Liver (tissue), 9 donors: ENCODE data around the gene SPTLC3. TPM values are rescaled to one million over a fixed set of nuclear protein-coding genes. Genes with fewer than 3 reads are reported as not detected.

Experiments
- DNase-seq: peaks from one replicate; pipeline ENCODE4 v3.0.0-alpha.2; 2017; ENCODE audit warnings: low spot score
- H3K27ac ChIP-seq, 2 donors: one replicate each; pipeline ENCODE4 v1.7.0; 2013; ENCODE audit warnings: inconsistent platforms in 2 of 2, low read length in 2 of 2, control low read depth in 1 of 2, low read depth in 1 of 2, mild to moderate bottlenecking in 1 of 2
- H3K27me3 ChIP-seq, 4 donors: one replicate each; pipeline versions ENCODE4 v1.6.1 to v1.7.0; 2013; ENCODE audit warnings: low read length in 3 of 4, inconsistent platforms in 1 of 4, mild to moderate bottlenecking in 1 of 4, moderate library complexity in 1 of 4; ENCODE audit not compliant: control insufficient read depth in 4 of 4, insufficient read depth in 4 of 4
- H3K36me3 ChIP-seq, 4 donors: one replicate each; pipeline versions ENCODE4 v1.6.1 to v1.7.0; 2013; ENCODE audit warnings: low read length in 3 of 4, mild to moderate bottlenecking in 3 of 4, low read depth in 1 of 4, moderate library complexity in 1 of 4; ENCODE audit not compliant: control insufficient read depth in 4 of 4, insufficient read depth in 3 of 4
- H3K4me1 ChIP-seq, 4 donors: one replicate each; pipeline versions ENCODE4 v1.6.1 to v1.7.0; 2013; ENCODE audit warnings: low read length in 3 of 4, mild to moderate bottlenecking in 3 of 4, moderate library complexity in 1 of 4; ENCODE audit not compliant: control insufficient read depth in 4 of 4, insufficient read depth in 4 of 4
- H3K4me3 ChIP-seq, 3 donors: one replicate each; pipeline versions ENCODE4 v1.6.1 to v1.7.0; 2013; ENCODE audit warnings: low read length in 3 of 3, control low read depth in 1 of 3, low read depth in 1 of 3, mild to moderate bottlenecking in 1 of 3
- H3K9ac ChIP-seq, 2 donors: one replicate each; pipeline ENCODE4 v1.7.0; 2013; ENCODE audit warnings: low read length in 2 of 2, mild to moderate bottlenecking in 2 of 2, moderate library complexity in 2 of 2, control low read depth in 1 of 2, low read depth in 1 of 2
- H3K9me3 ChIP-seq, 4 donors: one replicate each; pipeline versions ENCODE4 v1.6.1 to v1.7.0; 2013; ENCODE audit warnings: low read length in 3 of 4; ENCODE audit not compliant: control insufficient read depth in 4 of 4
- ATF3 ChIP-seq: IDR thresholded peaks from 2 replicates; pipeline ENCODE4 v1.6.1; 2016; ENCODE audit warnings: antibody characterized with exemption
- CTCF ChIP-seq: fragments of 150-350 bp; IDR thresholded peaks from 2 replicates; pipeline ENCODE4 v1.5.1; 2017; ENCODE audit warnings: improper control_type of control experiment, low read depth, low read length; ENCODE audit not compliant: missing input control
- EGR1 ChIP-seq, 2 donors: IDR thresholded peaks; 2 replicates each; pipeline ENCODE4 v1.6.1; 2016 to 2018; ENCODE audit warnings: antibody characterized with exemption in 2 of 2, low read depth in 2 of 2
- FOXA1 ChIP-seq: IDR thresholded peaks from 2 replicates; pipeline ENCODE4 v1.6.1; 2016; ENCODE audit warnings: antibody characterized with exemption
- FOXA2 ChIP-seq: IDR thresholded peaks from 2 replicates; pipeline ENCODE4 v1.6.1; 2016; ENCODE audit warnings: antibody characterized with exemption
- HNF4A ChIP-seq, 2 donors: conservative IDR thresholded peaks; 2 replicates each; pipeline ENCODE4 v1.6.1; 2016; ENCODE audit warnings: antibody characterized with exemption in 2 of 2, mild to moderate bottlenecking in 2 of 2
- HNF4G ChIP-seq: IDR thresholded peaks from 2 replicates; pipeline ENCODE4 v1.6.1; 2016; ENCODE audit warnings: antibody characterized with exemption
- JUND ChIP-seq, 2 donors: IDR thresholded peaks; 2 replicates each; pipeline ENCODE4 v1.6.1; 2016; ENCODE audit warnings: antibody characterized with exemption in 2 of 2
- MAX ChIP-seq: IDR thresholded peaks from 2 replicates; pipeline ENCODE4 v1.6.1; 2016; ENCODE audit warnings: antibody characterized with exemption
- NR2F2 ChIP-seq: IDR thresholded peaks from 2 replicates; pipeline ENCODE4 v1.6.1; 2016; ENCODE audit warnings: antibody characterized with exemption
- RAD21 ChIP-seq, 2 donors: IDR thresholded peaks; 2 replicates each; pipeline ENCODE4 v1.6.1; 2016; ENCODE audit warnings: antibody characterized with exemption in 2 of 2, mild to moderate bottlenecking in 2 of 2
- RXRA ChIP-seq, 2 donors: IDR thresholded peaks; 2 replicates each; pipeline ENCODE4 v1.6.1; 2017 to 2018; ENCODE audit warnings: antibody characterized with exemption in 2 of 2, mild to moderate bottlenecking in 1 of 2
- SP1 ChIP-seq: IDR thresholded peaks from 2 replicates; pipeline ENCODE4 v1.6.1; 2018; ENCODE audit warnings: antibody characterized with exemption, mild to moderate bottlenecking
- TAF1 ChIP-seq: conservative IDR thresholded peaks from 2 replicates; pipeline ENCODE4 v1.6.1; 2016; ENCODE audit warnings: antibody characterized with exemption, mild to moderate bottlenecking
- YY1 ChIP-seq: IDR thresholded peaks from 2 replicates; pipeline ENCODE4 v1.6.1; 2016; ENCODE audit warnings: antibody characterized with exemption, mild to moderate bottlenecking
- ZBTB33 ChIP-seq: IDR thresholded peaks from 2 replicates; pipeline ENCODE4 v1.6.1; 2016; ENCODE audit warnings: antibody characterized with exemption
- WGBS: extraction: QIAGEN DNeasy Blood & Tissue Kit; methylation state at CpG from one replicate; pipeline ENCODE4 v1.1.7; 2013; 5-methylcytosine and 5-hydroxymethylcytosine counted together
- polyA plus RNA-seq, 2 donors: library from polyadenylated mRNA; stranded (reverse) in 1 of 2; unstranded in 1 of 2; fragments of 200-250 nt in 1 of 2; fragments of >200 nt in 1 of 2; fragmentation: Nextera tagmentation in 1 of 2; extraction: Ambion mirVana in 1 of 2; gene quantifications; one replicate each; pipeline versions ENCODE4 v1.2.1 to v1.2.3, GENCODE V29; 2013 to 2015
- total RNA-seq, 2 donors: library from RNA; depleted of rRNA; stranded (reverse); fragments of >200 nt; gene quantifications; one replicate each; pipeline ENCODE4 v1.2.3, GENCODE V29; 2014
- donor health status: healthy.
- donor health status: healthy.
- donor health status: healthy.
- donor health status: healthy.
- donor health status: healthy.

Gene SPTLC3
- total and polyA plus RNA-seq, 4 donors: 4.2 to 40.9 (median 20.4) TPM

- no peak for DNase-seq
- H3K9ac ChIP-seq: no peak overlapping the region
- TF ChIP-seq RXRA (IDR thresholded peaks at IDR 0.05): no peak
- H3K27me3 ChIP-seq: no peaks in the 10 kb centered on the region
- H3K9me3 ChIP-seq: no peaks in the 10 kb centered on the region
- H3K4me1 ChIP-seq: no peaks in the 10 kb centered on the region
- H3K36me3 ChIP-seq: peaks cover 0 to 30% (median 15%) of the 10 kb centered on the region in 4 donors
- no peak overlapping the region for H3K27ac ChIP-seq
- WGBS: 72% methylated on average over 4 of the region's 4 CpGs
- no peak overlapping the region for H3K4me3 ChIP-seq
Observed at GRCh38 chr20:13165203-13165602, 156.4 kb downstream of the SPTLC3 start.

- 83% methylated on average over 5 of the region's 5 CpGs for WGBS
- H3K4me3 ChIP-seq: no peak overlapping the region
Observed at GRCh38 chr20:13166011-13166410, 157.2 kb downstream of the SPTLC3 start.

More at GRCh38 chr20:13166011-13166410, 157.2 kb downstream of the SPTLC3 start:
- H3K27me3 ChIP-seq: no peaks in the 10 kb centered on the region
- H3K9me3 ChIP-seq: no peaks in the 10 kb centered on the region
- DNase-seq: no peak
- peaks cover 1 to 25% (median 10%) of the 10 kb centered on the region in 4 donors for H3K36me3 ChIP-seq
- no peak overlapping the region for H3K9ac ChIP-seq
- H3K4me1 ChIP-seq: no peaks in the 10 kb centered on the region
- no peak for TF ChIP-seq ATF3
- TF ChIP-seq ZBTB33: no peak
- TF ChIP-seq CTCF: no peak
- no peak for TF ChIP-seq FOXA2
- TF ChIP-seq EGR1 (IDR thresholded peaks at IDR 0.05; ENCODE audit: low read depth in 2 of 2): no peak
- no peak for TF ChIP-seq NR2F2
- TF ChIP-seq HNF4G: no peak
- TF ChIP-seq RAD21 (IDR thresholded peaks at IDR 0.05): no peak
- TF ChIP-seq HNF4A (conservative IDR thresholded peaks at IDR 0.05): no peak
- no peak for TF ChIP-seq FOXA1
- TF ChIP-seq MAX: no peak
- no peak for TF ChIP-seq JUND (IDR thresholded peaks at IDR 0.05)
- TF ChIP-seq YY1: no peak
- no peak for TF ChIP-seq TAF1
- no peak for TF ChIP-seq SP1
- no peak overlapping the region for H3K27ac ChIP-seq
